GM23338 (cell line): ENCODE data around the gene UBXN1. TPM values are rescaled to one million over a fixed set of nuclear protein-coding genes. Genes with fewer than 3 reads are reported as not detected.
"Not testable (repeated sequence)": the region's sequence is repeated elsewhere in the genome, so short reads cannot be mapped to it uniquely, and the experiment has no call there.

Source experiments
- ATAC-seq: fragments of 200-7000 bp; cut with Tn5 transposase; 3 replicates; pipeline ENCODE4 v1.9.1; 2020
- DNase-seq: peaks from one replicate; pipeline ENCODE4 v3.0.0-alpha.2; 2015; ENCODE audit warnings: low spot score
- H2AFZ ChIP-seq: fragments of 200-600 bp; sonication (generic); 2 replicates; pipeline ENCODE4 v1.8.0; 2016; ENCODE audit warnings: antibody characterized with exemption, mild to moderate bottlenecking, moderate library complexity
- H3F3A ChIP-seq: fragments of 200-600 bp; sonication (generic); replicated peaks from 2 replicates; pipeline ENCODE4 v1.8.0; 2017; ENCODE audit warnings: antibody characterized with exemption, mixed run types, low read depth
- H3K27ac ChIP-seq: fragments of 200-600 bp; sonication (generic); 2 replicates; pipeline ENCODE4 v1.6.1; 2016; ENCODE audit warnings: low read depth
- H3K27me3 ChIP-seq: fragments of 200-600 bp; sonication (generic); 2 replicates; pipeline ENCODE4 v1.8.0; 2016; ENCODE audit warnings: mild to moderate bottlenecking, mixed run types, moderate library complexity; ENCODE audit not compliant: insufficient read depth
- H3K36me3 ChIP-seq: fragments of 200-600 bp; sonication (generic); 2 replicates; pipeline ENCODE4 v1.8.0; 2016; ENCODE audit warnings: mild to moderate bottlenecking; ENCODE audit not compliant: insufficient read depth
- H3K4me1 ChIP-seq: fragments of 200-600 bp; sonication (generic); 2 replicates; pipeline ENCODE4 v1.8.0; 2016; ENCODE audit warnings: mild to moderate bottlenecking, moderate library complexity; ENCODE audit not compliant: insufficient read depth
- H3K4me2 ChIP-seq: fragments of 200-600 bp; sonication (generic); 2 replicates; pipeline ENCODE4 v1.7.1; 2017; ENCODE audit warnings: mixed run types
- H3K4me3 ChIP-seq: fragments of 200-600 bp; sonication (generic); 2 replicates; pipeline ENCODE4 v1.6.1; 2016; ENCODE audit warnings: mixed run types
- H3K79me2 ChIP-seq: fragments of 200-600 bp; sonication (generic); replicated peaks from 2 replicates; pipeline ENCODE4 v1.8.0; 2017; ENCODE audit warnings: mild to moderate bottlenecking; ENCODE audit not compliant: insufficient read depth
- H3K9me2 ChIP-seq: fragments of 200-600 bp; sonication (generic); 2 replicates; pipeline ENCODE4 v1.8.0; 2017; ENCODE audit not compliant: insufficient read depth
- H4K20me1 ChIP-seq: fragments of 200-600 bp; sonication (generic); replicated peaks from 2 replicates; pipeline ENCODE4 v1.8.0; 2017; ENCODE audit warnings: mild to moderate bottlenecking; ENCODE audit not compliant: insufficient read depth
- H3K27ac Mint-ChIP-seq: 2 replicates; pipeline ENCODE4 v1.8.0; 2020; ENCODE audit warnings: inconsistent platforms, mild to moderate bottlenecking, moderate library complexity, mixed read lengths
- H3K27me3 Mint-ChIP-seq: 3 replicates; pipeline ENCODE4 v1.8.0; 2022; ENCODE audit warnings: low read depth, mild to moderate bottlenecking, moderate library complexity, mixed read lengths, inconsistent platforms; ENCODE audit not compliant: insufficient read depth, poor library complexity
- H3K36me3 Mint-ChIP-seq: 3 replicates; pipeline ENCODE4 v1.8.0; 2021; ENCODE audit warnings: low read depth, mild to moderate bottlenecking, inconsistent platforms, moderate library complexity, mixed read lengths
- H3K4me1 Mint-ChIP-seq: 3 replicates; pipeline ENCODE4 v1.8.0; 2020; ENCODE audit warnings: mild to moderate bottlenecking, inconsistent platforms, mixed read lengths
- H3K4me3 Mint-ChIP-seq: 3 replicates; pipeline ENCODE4 v1.8.0; 2021; ENCODE audit warnings: moderate library complexity, mild to moderate bottlenecking, inconsistent platforms, mixed read lengths
- H3K9me3 Mint-ChIP-seq: 3 replicates; pipeline ENCODE4 v1.8.0; 2020; ENCODE audit warnings: moderate library complexity, mild to moderate bottlenecking, inconsistent platforms, mixed read lengths
- CREB1 ChIP-seq: fragments of 250-450 bp; sonication (Bioruptor Pico); IDR thresholded peaks from 2 replicates; pipeline ENCODE4 v1.5.0; 2020; ENCODE audit warnings: low read depth, mild to moderate bottlenecking, moderate library complexity
- CTCF ChIP-seq, 2 experiments: fragments of 200-600 bp in 1 of 2; sonication (generic) in 1 of 2; conservative IDR thresholded peaks; 2 replicates each; pipeline versions ENCODE4 v1.5.1 to v1.6.1; 2016 to 2017; ENCODE audit warnings: antibody characterized with exemption in 2 of 2, low read depth in 2 of 2, mild to moderate bottlenecking in 2 of 2, moderate library complexity in 1 of 2
- ETS1 ChIP-seq: IDR thresholded peaks from 2 replicates; pipeline ENCODE4 v1.6.1; 2016; ENCODE audit warnings: antibody characterized with exemption
- EZH2phosphoT487 ChIP-seq: fragments of 200-600 bp; sonication (generic); IDR thresholded peaks from one replicate; pipeline ENCODE4 v1.8.1; 2018; ENCODE audit warnings: antibody characterized with exemption; ENCODE audit not compliant: unreplicated experiment
- NANOG ChIP-seq: IDR thresholded peaks from 2 replicates; pipeline ENCODE4 v1.6.1; 2016; ENCODE audit warnings: antibody characterized with exemption, borderline replicate concordance
- REST ChIP-seq: IDR thresholded peaks from one replicate; pipeline ENCODE4 v1.6.1; 2018; ENCODE audit warnings: antibody characterized with exemption; ENCODE audit not compliant: unreplicated experiment
- STAT1 ChIP-seq: IDR thresholded peaks from one replicate; pipeline ENCODE4 v1.6.1; 2016; ENCODE audit warnings: antibody characterized with exemption; ENCODE audit not compliant: unreplicated experiment
- ZNF331 ChIP-seq: fragments of 250-450 bp; sonication (Bioruptor Pico); IDR thresholded peaks from 2 replicates; pipeline ENCODE4 v1.5.0; 2020; ENCODE audit warnings: low read depth, mild to moderate bottlenecking, moderate library complexity
- ZNF462 ChIP-seq: fragments of 250-450 bp; sonication (Bioruptor Pico); IDR thresholded peaks from 2 replicates; pipeline ENCODE4 v1.5.0; 2020; ENCODE audit warnings: mild to moderate bottlenecking, moderate library complexity
- polyA plus RNA-seq: library from polyadenylated mRNA; unstranded; fragments of >200 nt; fragmentation: Nextera tagmentation; extraction: Ambion mirVana; gene quantifications from 2 replicates; pipeline ENCODE4 v1.2.1, GENCODE V29; 2016
- total RNA-seq: library from RNA; depleted of rRNA; stranded (reverse); fragments of >200 nt; shearing (Covaris generic); gene quantifications from 2 replicates; pipeline ENCODE4 v1.2.3, GENCODE V29; 2014

The UBXN1 gene
- total and polyA plus RNA-seq, 2 experiments from 2014 or later: 126 to 132 TPM

GRCh38 chr11:62650283-62650682 is 28.6 kb downstream of the UBXN1 start:
- not testable (repeated sequence) for H3K4me2 ChIP-seq, H3K36me3 ChIP-seq, H3K9me2 ChIP-seq, H2AFZ ChIP-seq, ATAC-seq, H3K4me1 ChIP-seq, DNase-seq, H4K20me1 ChIP-seq, H3K4me3 Mint-ChIP-seq, H3K27ac Mint-ChIP-seq, H3K27ac ChIP-seq, H3K4me3 ChIP-seq, H3K9me3 Mint-ChIP-seq, H3K27me3 ChIP-seq
- H3K79me2 ChIP-seq: peaks cover 33% of the 10 kb centered on the region
- peaks cover 18% of the 10 kb centered on the region for H3K27me3 Mint-ChIP-seq
- peak in 1 of 2 experiments; percentile 12; a peak in 1 of 4 replicates for TF ChIP-seq CTCF (conservative IDR thresholded peaks at IDR 0.05; ENCODE audit: low read depth in 2 of 2)
- peaks cover 21% of the 10 kb centered on the region for H3K36me3 Mint-ChIP-seq
- H3K4me1 Mint-ChIP-seq: peaks cover 18% of the 10 kb centered on the region
- H3F3A ChIP-seq: peaks cover 10% of the 10 kb centered on the region; the same call in 1 of the 2 replicates

GRCh38 chr11:62649486-62649885 is 29.4 kb downstream of the UBXN1 start:
- ATAC-seq: no peak
- Mint-ChIP-seq H3K27ac (no peak overlapping the region), H3K36me3 (peaks cover 25% of the 10 kb centered on the region), H3K9me3 (peaks cover 2% of the 10 kb centered on the region; the same call in 1 of the 3 replicates), H3K4me3 (no peak overlapping the region), H3K27me3 (peaks cover 16% of the 10 kb centered on the region), H3K4me1 (peaks cover 21% of the 10 kb centered on the region)
- Histone ChIP-seq H3K4me2 (no peak overlapping the region), H3K27ac (no peak overlapping the region), H4K20me1 (peaks cover 7% of the 10 kb centered on the region), H3F3A (peaks cover 13% of the 10 kb centered on the region; the same call in 1 of the 2 replicates), H3K9me2 (no peaks in the 10 kb centered on the region), H3K79me2 (peaks cover 40% of the 10 kb centered on the region), H3K4me1 (peaks cover 9% of the 10 kb centered on the region; the same call in 1 of the 2 replicates), H3K36me3 (peaks cover 6% of the 10 kb centered on the region; the same call in 1 of the 2 replicates), H3K4me3 (no peak overlapping the region), H2AFZ (no peak overlapping the region), H3K27me3 (no peaks in the 10 kb centered on the region)
- DNase-seq: no peak
- no peak for TF ChIP-seq ETS1
- TF ChIP-seq EZH2phosphoT487: no peak
- TF ChIP-seq ZNF331 (CRISPR knock-in tag): no peak
- TF ChIP-seq ZNF462 (CRISPR knock-in tag): no peak
- no peak for TF ChIP-seq NANOG
- TF ChIP-seq STAT1: no peak
- no peak for TF ChIP-seq REST
- TF ChIP-seq CREB1 (CRISPR knock-in tag): no peak
